Endometrial microvascular endothelial cells (primary cell): ENCODE data around the gene KCNMA1. TPM values are rescaled to one million over a fixed set of nuclear protein-coding genes. Genes with fewer than 3 reads are reported as not detected.

ENCODE experiments used
- in situ Hi-C: cut with HindIII; loops from 2 replicates; pipeline ENCODE4 v1.10.0; 2017; ENCODE audit warnings: low sequenced_read_pairs, low pct_unique_long_range_greater_than_20kb; ENCODE audit errors: inconsistent ontology term
- total RNA-seq: library from RNA; depleted of rRNA; stranded (reverse); fragments of >200 nt; gene quantifications from one replicate; pipeline ENCODE4 v1.2.3, GENCODE V29; 2015; ENCODE audit errors: inconsistent ontology term

The KCNMA1 gene
- total RNA-seq, 1 donor from 2014 or later: 0.09 TPM

DNA sequence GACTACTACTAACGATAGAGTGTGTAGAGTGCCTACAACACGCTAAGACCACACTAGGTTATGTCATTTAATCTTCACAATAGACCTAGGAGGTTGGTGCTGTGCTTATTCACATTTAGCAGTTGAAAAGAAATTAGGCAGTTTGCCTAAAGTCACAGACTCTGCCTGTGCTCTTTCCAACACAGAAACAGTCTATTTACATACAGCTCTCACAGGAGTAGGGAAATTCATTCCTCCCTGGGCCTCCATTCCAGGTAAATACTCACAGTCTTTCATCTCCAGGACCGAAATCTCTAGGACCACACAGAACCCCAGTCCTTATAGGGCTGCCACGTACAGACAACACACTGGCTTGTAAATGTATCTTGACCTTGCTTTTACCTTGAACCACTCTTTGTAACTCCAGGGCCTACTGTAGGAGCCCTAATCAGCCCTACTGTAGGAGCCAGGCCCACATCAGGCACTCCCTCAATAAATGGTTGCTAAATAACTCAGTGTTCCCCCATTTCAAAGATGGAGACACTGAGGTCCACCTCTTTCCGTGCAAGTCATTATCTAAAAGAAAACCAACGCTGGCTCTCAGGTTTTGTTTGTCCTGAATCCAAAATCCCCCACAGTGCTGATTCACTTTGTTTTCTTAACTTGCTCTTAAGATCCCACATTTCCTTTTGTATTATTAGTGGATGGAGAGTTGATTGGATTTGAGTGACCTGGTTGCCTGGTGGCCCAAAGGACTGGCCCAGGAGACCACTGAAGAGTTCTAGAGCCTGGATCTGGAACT is 146.9 kb downstream of the KCNMA1 start:
- in situ Hi-C loops: no loop called here

DNA sequence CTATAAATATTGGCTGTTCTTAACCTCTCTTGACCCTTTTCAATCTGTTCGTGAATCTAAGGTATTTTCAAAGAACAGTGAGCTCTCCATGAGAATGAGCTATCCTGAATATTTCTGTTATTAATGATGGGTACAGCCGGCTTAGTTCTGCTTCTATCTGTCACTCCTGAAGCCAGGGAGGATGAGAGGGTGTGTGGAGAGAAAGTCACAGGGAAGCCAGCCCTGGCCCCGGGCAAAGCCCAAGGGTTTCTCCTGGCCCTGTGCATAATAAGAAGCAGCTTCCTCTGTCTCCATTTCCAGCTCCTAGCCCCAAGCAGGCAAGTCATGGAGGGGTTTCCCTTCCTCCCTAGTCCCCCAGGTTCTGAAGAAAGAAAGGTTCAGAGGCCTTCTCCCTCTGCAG is 151.1 kb downstream of the KCNMA1 start:
- in situ Hi-C loops: no loop called here

DNA sequence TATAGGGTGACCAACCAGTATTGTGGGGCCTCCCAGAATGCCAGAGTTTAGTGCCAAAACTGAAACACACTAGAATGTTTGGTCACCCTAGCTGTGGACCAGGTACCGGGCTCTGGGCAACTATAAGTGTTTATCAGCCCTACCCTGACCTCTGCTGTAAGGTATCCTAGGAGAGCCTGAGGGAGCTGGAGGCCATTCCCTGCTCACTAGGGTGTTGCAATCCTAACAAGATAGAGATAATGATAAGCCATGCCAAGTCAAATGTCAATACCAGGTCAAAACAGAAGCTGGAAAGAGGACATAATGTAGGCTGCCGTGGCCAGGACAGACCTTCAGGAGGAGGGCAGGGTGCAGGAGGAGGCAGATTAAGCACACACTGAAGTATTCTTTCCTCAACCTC is 151.8 kb downstream of the KCNMA1 start:
- in situ Hi-C loops: no loop called here

DNA sequence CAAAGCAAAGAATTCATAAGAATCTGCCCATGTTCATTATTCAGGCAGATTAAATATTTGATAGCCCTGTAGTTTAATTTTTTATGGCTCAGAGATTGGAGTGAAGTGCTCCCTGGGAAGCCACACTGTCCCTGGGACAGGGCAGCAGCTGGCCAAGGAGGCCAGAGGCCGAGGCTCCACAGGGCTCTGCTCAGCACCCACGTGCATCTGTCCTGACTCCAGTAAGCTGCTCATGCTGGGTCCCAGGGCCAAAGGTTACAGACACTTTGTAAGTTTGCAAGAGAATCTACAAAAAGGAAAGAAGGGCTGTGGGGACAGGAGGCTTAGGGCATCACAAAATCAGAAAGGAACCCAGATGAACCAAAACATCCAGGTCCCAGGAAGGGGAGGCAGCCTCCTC is 155.5 kb downstream of the KCNMA1 start:
- in situ Hi-C loops: no loop called here

DNA sequence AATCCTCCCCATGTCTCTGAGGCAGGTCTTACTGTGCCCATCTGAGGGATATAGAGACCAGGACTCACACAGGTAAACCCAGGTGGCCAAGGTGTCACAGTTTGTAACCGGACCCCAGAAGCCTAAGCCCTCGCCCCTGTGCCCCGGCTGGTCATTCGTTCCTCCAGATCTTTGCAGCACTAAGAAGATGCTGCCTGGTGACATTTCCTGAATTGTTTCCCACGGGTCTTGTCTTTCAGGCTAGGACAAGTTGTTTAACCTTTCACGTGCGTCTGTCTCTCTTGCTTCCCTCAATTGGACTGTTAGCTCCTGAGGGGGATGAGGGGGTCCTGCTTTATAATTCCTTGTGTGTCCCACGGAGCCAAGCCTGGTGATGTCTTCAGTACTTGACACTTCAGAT is 158.0 kb downstream of the KCNMA1 start:
- in situ Hi-C loops: no loop called here

DNA sequence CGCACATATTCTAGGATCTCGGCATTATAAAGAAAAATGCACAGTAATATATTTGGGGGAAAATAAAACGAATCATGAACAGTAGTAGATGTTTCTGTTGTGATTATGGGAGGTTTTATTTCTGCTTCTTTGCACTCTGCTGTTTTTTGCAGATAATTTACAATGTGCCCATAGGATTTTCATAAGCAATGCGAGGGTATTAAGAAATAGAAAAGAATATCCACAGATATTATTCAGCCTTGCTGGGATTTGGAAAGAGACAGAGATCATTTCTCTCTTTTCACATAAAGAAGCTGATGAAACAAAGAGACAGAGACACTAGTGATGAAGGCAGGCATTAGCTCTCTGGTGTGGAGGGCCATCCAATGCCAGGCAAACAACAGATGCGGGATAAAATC is 158.6 kb downstream of the KCNMA1 start:
- in situ Hi-C loops: no loop called here

DNA sequence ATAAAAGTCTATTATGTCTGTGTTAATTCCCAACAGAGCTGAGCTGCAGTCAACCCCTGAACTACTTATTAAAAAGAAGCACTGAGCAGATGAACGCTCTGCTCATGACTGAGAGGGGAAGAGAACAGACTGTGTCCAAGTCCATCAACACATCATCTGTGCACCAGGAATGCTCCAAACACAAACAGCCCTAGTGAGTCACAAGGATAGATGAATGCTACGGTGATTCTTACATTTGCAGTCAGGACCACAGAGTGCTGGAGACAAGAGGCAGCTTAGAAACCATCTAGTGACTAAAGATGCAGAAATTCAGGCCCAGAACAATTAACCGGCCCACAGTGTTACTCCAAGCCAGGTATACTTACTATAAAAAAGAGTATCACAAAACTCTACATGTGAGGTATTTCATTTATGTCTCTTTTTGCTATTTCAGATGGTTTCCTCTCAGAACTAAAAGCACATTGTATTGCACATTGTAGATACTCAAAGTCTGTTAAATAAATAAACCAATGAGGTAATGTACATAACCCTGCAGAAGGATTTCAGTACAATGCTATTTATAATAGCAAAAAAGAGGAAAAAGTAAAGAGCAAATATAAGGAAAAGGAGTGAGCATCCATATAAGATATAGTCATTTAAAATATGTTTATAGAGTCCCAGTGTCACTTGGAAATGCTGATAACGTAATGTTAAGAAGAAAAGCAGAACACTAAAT is 159.2 kb downstream of the KCNMA1 start:
- in situ Hi-C loops: no loop called here

DNA sequence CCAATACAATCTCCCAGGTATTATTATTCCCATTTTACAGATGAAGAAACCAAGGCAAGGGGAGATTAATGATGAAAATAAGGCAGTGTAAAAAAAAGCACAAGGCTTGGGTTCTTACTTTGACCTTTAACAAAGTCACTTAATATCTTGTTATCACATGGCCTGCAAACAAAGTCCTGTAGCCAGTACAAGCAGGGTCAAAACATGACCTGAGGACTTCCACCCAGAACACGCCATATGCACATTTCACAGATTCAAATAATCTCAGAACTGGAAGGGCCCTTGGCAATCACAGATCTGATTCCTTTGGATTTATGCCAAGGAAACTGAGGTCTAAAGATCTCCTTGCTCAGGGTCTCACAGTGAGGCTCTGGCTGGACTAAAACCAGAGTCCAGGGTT is 162.1 kb downstream of the KCNMA1 start:
- in situ Hi-C loops: no loop called here

DNA sequence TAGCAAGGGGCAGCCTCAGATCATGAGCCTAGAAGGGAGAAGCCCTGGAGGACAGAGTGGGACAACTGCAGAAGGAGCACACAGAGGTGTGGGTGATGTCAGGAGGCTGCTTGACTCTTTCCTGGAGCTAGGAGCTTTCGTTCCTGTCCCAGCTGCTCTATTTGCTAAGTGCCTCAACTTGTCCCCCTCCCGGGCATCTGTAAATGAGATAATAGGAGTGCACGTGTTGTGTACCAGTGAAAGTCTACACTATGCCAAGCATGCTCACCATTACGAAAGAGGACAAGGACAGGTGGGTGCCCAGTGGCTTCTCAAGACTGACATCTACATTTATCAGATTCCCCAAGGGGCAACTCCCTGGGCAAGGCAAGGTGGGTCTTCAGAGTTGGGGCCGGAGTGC is 162.7 kb downstream of the KCNMA1 start:
- in situ Hi-C loops: no loop called here

DNA sequence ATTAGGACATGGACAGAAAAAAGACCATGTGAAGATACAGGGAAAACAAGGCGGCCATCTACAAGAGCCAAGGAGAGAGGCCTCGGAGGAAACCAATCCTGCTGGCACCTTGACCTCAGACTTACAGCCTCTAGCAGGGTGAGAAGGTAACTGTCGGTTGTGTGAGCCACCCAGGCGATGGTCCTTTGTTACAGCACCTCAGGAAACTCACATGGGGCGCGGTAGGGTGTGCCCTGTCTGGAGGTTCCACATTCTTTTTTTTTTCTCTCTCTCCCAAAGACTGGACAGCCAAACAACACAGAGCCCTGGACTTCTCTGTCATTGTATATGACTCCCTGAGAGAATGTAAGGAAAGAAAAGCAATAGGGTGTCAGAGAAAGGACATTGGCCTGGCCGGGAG is 163.2 kb downstream of the KCNMA1 start:
- in situ Hi-C loops: no loop called here

DNA sequence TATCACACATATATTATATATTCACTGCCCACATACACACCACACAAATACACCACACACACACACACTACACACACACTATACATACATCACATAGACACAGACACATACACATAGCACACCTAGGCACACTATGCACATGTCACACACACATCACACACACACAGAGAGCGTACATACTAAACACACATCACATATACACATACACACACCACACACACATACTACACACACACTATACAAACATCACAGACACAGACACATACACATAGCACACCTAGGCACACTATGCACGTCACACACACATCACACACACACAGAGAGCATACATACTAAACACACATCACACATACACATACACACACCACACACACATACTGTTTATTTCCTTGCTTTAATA is 165.5 kb downstream of the KCNMA1 start:
- in situ Hi-C loops: no loop called here

DNA sequence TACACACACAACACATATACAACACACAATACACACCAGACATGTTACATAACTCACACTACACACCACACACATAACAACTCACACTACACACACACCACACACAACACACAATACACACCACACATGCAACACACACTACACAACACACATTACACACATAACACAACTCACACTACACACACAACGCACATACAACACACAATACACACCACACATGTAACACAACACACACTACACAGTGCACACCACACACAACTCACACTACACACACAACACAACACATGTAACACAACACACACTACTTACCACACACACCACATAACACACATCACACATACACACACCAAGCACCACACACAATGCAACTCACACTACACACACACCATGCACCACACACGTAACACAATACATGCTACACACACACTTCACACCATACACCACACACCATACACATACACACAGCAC is 166.5 kb downstream of the KCNMA1 start:
- in situ Hi-C loops: no loop called here

DNA sequence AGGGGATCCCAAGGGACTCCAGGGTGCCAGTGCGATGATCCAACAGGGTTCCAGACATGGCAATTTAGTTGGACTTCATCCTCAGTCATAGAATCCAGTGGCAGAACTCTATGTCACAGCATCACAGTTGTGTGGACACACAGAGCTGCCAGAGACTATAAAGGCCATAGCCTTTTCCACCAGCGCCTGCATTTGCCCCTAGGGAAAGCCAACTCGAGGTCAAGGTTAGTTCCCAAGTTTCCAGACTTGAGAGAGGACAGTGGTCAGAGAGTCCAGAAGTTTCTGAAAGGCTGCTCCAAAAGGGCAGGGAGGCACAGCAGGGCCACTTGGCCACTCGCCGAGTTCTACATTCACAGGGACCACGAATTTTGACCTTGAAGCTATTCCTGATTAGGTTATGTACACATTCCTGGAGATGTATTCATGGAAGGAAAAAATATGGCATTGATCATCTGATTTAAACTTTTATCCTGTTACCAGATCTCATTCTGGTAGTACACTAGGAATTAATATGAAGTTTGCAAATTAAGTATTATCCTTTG is 170.1 kb downstream of the KCNMA1 start:
- in situ Hi-C loops: no loop called here

DNA sequence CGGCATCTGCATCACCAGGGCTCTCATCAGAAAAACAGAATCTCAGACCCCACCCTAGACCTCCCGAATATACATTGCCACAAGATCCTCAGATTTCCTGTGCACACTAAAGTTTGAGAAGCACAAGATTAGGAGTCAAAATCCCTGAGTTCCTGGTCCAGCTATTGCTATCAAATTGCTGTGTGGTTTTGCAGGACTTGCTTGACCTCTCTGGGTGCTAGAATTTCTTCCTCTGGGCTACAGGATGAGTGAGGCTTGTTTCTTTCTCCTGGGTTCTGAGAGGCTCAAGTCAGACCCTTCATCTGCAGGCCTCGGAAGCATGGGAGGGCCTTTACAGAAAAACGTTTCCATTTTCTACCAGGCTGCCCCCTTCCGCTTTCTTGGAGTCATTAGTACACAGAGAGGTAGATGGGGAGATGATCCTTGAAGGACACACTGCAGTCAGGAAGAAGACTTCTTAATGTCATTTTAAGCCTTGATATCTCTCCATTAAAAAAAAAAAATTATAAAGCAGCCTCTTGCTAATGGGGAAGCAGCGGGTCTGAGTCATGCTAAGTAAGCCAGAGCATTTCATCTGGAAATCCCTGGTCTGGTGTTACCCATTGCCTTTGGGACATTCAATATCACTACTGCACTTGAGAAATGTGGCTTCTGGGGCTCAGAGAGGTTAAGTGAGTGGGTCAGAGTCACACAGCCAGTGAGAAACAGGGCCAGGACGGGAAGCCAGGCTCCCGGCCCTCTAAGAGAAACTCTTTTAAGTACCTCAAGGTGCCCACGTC is 173.5 kb downstream of the KCNMA1 start:
- in situ Hi-C loops: no loop called here

DNA sequence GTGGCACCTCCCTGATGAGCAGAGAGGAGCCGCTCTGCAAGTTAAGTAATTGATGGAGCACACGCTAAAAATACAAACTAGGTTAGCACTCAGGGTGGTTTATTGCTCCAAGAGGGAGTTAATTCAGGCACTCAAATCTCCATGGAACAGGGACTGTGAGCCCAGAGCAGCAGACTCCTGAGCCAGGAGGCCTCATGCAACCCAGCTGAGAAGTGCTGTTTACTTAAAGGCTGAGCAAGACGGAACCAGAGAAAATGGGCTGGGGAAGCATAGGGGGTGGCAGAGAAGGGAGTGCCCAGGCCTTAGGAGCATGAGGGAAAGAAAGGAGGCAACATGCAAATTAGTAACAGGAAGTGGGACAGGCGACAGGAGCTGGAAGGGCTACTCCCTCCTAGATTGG is 174.1 kb downstream of the KCNMA1 start:
- in situ Hi-C loops: no loop called here

DNA sequence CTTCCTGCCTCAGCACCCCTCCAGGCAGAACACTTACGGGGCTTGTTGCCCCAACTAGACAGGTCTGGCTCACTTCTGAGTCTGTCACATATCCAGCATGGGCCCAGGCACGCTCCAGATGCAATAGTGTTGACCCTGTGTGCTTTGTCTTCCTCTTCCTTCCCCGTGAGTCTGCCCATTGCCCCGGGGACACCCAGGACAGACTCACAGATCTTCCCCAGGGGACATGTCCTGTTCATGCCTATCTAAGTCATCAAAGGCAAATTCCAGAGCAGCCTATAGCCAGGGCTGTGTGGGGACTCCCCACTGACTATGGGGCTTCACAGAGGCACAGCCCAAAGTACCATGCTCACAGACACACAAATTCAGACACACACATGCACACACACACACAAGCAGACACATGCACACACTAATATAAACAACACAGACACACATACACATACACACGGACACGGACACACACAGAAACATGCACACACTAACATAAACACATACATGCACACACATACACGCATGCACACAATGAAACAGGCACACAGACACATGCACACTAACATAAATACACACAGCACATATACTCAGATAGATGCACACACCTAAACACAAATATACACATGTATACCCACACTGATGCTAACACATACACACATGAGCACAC is 175.8 kb downstream of the KCNMA1 start:
- in situ Hi-C loops: no loop called here

DNA sequence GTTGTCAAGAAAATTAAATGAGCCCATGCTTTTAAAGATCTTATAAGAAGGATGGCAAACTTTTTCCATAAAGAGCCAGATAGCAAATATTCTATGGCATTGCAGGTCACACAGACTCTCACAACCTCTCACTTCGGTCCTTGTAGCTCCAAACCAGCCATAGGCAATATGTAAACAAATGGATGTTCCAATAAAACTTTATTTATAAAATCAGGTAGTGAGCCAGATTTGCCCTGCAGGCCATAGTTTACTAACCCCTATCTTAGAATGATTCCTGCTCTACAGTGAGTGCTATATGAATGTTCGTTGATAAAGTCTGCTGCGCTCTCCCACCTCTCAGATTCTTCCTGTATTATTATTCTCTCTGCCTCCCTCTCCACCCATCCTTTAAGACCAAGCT is 177.7 kb downstream of the KCNMA1 start:
- in situ Hi-C loops: no loop called here

DNA sequence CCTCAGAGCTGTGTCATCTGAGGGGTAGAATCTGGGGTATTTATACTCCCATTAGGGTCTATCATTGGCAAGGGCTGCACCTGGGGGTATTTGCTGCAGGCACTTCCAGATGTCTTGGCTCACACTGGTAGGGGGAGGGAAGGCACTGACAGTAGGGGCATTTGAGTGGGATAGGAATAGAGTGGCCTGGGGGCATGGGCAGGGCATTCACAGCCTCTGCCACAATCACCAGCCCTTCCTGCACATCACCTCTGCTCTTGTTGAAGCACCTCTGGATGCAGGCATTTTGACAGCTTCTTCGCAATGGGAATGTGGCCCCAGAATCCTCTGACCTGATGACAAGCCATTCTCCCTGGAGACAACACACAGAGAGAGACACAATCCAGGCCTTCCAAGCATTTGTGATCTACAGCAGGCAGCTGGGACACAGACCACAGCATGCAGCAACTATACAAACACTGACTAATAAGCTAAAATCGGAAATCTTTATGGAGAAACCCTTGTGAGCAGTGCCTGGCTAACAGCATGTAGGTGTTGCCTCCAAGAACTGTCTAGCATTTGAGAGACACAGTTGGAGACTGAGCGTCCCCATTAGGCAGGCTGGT is 178.5 kb downstream of the KCNMA1 start:
- in situ Hi-C loops: no loop called here

DNA sequence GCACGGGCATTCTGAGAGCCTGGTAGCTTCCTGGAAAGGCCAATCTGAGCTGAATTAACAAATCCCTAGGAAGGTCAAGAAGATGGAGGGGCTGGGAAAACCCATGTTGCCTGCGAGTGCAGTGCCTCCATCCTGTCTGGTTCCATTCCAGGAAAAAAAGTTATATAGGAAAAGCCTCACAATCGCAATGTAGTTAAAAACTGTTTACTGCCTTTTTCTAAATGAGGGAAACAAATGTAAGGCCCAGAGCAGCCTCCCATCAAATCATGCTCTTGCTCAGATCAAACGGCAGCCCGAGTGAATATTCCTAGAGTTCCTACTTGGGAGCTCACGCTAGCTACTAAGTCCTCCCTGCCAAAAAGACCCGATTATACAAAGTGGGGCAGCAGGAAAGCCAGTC is 179.9 kb downstream of the KCNMA1 start:
- in situ Hi-C loops: no loop called here
